Adrenal gland (tissue), 5 donors: ENCODE measurements around the gene ZNF594.

Experiments
- CTCF ChIP-seq, 6 experiments: fragments of 450-650 bp in 4 of 6; fragments of 200-600 bp in 2 of 6; sonication (generic) in 1 of 6; IDR thresholded peaks; 1 replicate in 5 of 6; 2 replicates in 1 of 6; pipeline versions ENCODE4 v1.5.1 to v1.8.0; 2016 to 2021; ENCODE audit warnings: antibody characterized with exemption in 6 of 6, mild to moderate bottlenecking in 2 of 6, moderate library complexity in 1 of 6
- POLR2A ChIP-seq, 2 donors: fragments of 450-650 bp; IDR thresholded peaks; one replicate each; pipeline ENCODE4 v1.6.1; 2017; ENCODE audit warnings: antibody characterized with exemption in 2 of 2, mild to moderate bottlenecking in 2 of 2, moderate library complexity in 1 of 2
- donor health status: DM: no; HTN: no; CAD: no.

GRCh38 chr17:5220074-5220473 is 28.4 kb upstream of the ZNF594 start:
- TF ChIP-seq CTCF (IDR thresholded peaks at IDR 0.05) (no peak), POLR2A (IDR thresholded peaks at IDR 0.05) (no peak)
